Ishikawa (cell line): ENCODE results near the gene TPST2.

Experiments
- CEBPB ChIP-seq: IDR thresholded peaks from 2 replicates; pipeline ENCODE4 v1.6.1; 2012
- CREB1 ChIP-seq: IDR thresholded peaks from 2 replicates; pipeline ENCODE4 v1.6.1; 2012; ENCODE audit warnings: low read depth
- EP300 ChIP-seq: IDR thresholded peaks from 2 replicates; pipeline ENCODE4 v1.6.1; 2012; ENCODE audit warnings: borderline replicate concordance
- FOXM1 ChIP-seq: IDR thresholded peaks from 2 replicates; pipeline ENCODE4 v1.6.1; 2012; ENCODE audit warnings: low read depth, borderline replicate concordance
- MAX ChIP-seq: IDR thresholded peaks from 2 replicates; pipeline ENCODE4 v1.6.1; 2012
- RAD21 ChIP-seq: IDR thresholded peaks from 2 replicates; pipeline ENCODE4 v1.6.1; 2012; ENCODE audit warnings: low read depth
- TEAD4 ChIP-seq: IDR thresholded peaks from 2 replicates; pipeline ENCODE4 v1.6.1; 2012
- USF1 ChIP-seq: IDR thresholded peaks from 2 replicates; pipeline ENCODE4 v1.6.1; 2012
- YY1 ChIP-seq: IDR thresholded peaks from 2 replicates; pipeline ENCODE4 v1.6.1; 2012; ENCODE audit warnings: low read depth
- ZBTB7A ChIP-seq: IDR thresholded peaks from 2 replicates; pipeline ENCODE4 v1.6.1; 2012; ENCODE audit warnings: low read depth
- TF ChIP-seq, protein P1 (sequence below): IDR thresholded peaks from 2 replicates; pipeline ENCODE4 v1.6.1; 2012; ENCODE audit warnings: low read depth, mild to moderate bottlenecking

- no peak for TF ChIP-seq EP300
- no peak for TF ChIP-seq FOXM1
- TF ChIP-seq, protein P1, sequence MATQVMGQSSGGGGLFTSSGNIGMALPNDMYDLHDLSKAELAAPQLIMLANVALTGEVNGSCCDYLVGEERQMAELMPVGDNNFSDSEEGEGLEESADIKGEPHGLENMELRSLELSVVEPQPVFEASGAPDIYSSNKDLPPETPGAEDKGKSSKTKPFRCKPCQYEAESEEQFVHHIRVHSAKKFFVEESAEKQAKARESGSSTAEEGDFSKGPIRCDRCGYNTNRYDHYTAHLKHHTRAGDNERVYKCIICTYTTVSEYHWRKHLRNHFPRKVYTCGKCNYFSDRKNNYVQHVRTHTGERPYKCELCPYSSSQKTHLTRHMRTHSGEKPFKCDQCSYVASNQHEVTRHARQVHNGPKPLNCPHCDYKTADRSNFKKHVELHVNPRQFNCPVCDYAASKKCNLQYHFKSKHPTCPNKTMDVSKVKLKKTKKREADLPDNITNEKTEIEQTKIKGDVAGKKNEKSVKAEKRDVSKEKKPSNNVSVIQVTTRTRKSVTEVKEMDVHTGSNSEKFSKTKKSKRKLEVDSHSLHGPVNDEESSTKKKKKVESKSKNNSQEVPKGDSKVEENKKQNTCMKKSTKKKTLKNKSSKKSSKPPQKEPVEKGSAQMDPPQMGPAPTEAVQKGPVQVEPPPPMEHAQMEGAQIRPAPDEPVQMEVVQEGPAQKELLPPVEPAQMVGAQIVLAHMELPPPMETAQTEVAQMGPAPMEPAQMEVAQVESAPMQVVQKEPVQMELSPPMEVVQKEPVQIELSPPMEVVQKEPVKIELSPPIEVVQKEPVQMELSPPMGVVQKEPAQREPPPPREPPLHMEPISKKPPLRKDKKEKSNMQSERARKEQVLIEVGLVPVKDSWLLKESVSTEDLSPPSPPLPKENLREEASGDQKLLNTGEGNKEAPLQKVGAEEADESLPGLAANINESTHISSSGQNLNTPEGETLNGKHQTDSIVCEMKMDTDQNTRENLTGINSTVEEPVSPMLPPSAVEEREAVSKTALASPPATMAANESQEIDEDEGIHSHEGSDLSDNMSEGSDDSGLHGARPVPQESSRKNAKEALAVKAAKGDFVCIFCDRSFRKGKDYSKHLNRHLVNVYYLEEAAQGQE, result no peak
- no peak for TF ChIP-seq CREB1
- TF ChIP-seq CEBPB, result no peak
- no peak for TF ChIP-seq MAX
- no peak for TF ChIP-seq YY1
- no peak for TF ChIP-seq TEAD4
- no peak for TF ChIP-seq ZBTB7A
- TF ChIP-seq USF1, result no peak
- no peak for TF ChIP-seq RAD21
These were observed 104.0 kb downstream of the TPST2 start for GRCh38 chr22:26485806-26486390.
